Subcutaneous adipose tissue (tissue), 4 donors: ENCODE results near the gene TBC1D23. TPM values are rescaled to one million over a fixed set of nuclear protein-coding genes. Genes with fewer than 3 reads are reported as not detected.

Experiments used
- total RNA-seq, 4 donors: library from RNA; depleted of rRNA; stranded (reverse); fragments of >200 nt; gene quantifications; one replicate each; pipeline ENCODE4 v1.1.0, GENCODE V29; 2016
- TF ChIP-seq, protein P1 (sequence below): fragments of 450-650 bp; IDR thresholded peaks from one replicate; pipeline ENCODE4 v1.5.1; 2016; ENCODE audit warnings: low read depth, mild to moderate bottlenecking, control low read depth, antibody characterized with exemption, moderate library complexity

TBC1D23 gene
- total RNA-seq, 4 donors from 2014 or later = 39.2 to 66.9 (median 47.8) TPM

DNA sequence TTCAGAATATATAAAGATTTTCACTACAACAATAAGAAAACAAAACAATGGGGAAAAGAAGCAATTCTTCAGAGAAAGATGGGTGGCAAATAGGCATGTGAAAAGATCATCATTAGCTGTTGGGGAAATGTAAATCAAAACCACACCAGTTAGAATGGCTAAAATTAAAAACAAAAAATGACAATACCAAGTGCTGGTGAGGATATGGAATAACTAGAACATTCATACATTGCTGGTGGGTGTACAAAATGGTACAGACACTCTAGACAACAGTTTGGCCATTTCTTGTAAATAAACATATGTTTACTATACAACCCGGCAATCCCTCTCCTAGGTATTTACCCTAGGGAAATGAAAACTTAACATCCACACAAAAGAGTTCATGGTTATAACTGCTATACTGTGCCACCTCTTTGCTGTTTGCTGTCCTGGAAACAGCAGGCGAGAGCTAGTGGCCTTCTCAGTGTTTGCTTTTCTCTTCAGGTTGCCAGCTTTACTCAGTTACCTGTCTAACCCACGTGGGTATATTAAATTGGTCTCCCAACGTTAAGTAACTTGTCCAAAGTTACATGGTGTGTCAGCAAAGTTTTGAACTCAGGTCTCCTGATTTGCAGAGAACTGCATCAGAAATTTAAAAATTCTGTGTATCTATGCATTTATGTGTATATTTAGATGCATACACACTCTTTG, 69.2 kb downstream of the TBC1D23 start:
- TF ChIP-seq, protein P1, sequence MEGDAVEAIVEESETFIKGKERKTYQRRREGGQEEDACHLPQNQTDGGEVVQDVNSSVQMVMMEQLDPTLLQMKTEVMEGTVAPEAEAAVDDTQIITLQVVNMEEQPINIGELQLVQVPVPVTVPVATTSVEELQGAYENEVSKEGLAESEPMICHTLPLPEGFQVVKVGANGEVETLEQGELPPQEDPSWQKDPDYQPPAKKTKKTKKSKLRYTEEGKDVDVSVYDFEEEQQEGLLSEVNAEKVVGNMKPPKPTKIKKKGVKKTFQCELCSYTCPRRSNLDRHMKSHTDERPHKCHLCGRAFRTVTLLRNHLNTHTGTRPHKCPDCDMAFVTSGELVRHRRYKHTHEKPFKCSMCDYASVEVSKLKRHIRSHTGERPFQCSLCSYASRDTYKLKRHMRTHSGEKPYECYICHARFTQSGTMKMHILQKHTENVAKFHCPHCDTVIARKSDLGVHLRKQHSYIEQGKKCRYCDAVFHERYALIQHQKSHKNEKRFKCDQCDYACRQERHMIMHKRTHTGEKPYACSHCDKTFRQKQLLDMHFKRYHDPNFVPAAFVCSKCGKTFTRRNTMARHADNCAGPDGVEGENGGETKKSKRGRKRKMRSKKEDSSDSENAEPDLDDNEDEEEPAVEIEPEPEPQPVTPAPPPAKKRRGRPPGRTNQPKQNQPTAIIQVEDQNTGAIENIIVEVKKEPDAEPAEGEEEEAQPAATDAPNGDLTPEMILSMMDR = no peak

DNA sequence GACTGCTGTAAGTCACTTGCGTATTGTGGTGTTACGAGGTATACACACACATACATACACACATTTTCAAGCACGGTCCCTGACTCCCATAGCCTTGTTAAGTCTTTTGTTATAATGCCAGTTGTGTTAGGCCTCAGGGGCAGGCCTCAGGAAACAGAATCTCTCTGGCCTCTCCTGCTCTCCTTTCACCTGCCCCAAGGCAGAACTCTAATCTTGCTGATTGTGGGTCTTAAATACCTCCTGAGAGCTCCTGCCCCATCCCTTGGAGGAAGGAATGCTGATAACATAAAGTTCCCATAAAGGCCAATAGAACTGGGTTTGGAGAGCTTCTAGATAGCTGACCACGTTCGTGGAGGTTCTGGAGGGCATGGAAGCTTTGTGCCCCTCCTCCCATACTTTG, 69.9 kb downstream of the TBC1D23 start:
- TF ChIP-seq, protein P1 = no peak

- TF ChIP-seq, protein P1 = no peak
Measured at GRCh38 chr3:100331660-100332059, 70.9 kb downstream of the TBC1D23 start.

DNA sequence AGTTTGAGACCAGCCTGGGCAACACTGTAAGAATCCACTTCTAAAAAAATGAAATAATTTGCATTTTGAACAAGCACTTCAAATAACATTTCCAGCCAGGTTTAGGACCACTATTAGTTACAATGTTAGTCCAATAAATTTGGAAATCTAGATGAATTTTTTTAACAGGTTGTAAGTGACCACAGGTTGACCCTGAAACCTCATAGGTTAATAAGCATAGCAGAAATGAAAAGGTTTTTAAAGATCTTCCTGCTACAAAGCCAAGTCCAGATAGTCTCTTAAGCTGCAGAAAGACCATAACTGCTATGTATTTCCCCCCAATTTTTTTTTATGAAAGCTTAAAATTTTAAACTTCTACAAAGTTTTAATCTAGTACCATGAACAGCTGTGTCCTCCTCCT, 72.3 kb downstream of the TBC1D23 start:
- TF ChIP-seq, protein P1 = no peak

DNA sequence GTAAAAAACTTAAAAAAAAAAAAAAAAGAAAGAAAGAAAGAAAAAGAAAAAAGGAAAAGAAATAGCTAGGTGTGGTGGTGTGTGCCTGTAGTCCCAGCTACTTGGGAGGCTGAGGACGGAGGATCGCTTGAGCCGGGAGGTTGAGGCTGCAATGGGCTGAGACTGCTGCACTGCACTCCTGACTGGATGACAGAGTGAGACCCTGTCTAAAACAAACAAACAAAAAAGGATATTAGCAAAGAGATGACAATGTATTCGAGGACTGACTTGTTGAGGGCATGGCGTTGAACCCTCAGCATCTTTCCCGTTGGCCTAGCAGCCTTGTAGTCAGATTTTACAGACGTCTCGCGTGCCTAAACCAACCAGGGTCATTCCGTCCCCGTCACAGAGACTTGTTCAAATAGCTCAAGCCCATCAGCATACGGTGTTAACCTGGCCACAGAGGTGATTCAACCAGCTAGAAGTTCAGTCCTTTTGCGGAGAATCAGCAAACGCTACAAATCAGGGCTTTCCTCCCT, 73.2 kb downstream of the TBC1D23 start:
- TF ChIP-seq, protein P1 = no peak

GRCh38 chr3:100334488-100335351, 73.9 kb downstream of the TBC1D23 start, which contains the start of gene NIT2:
Gene NIT2 (plus strand): TSS chr3:100334757. CDS start chr3:100334792, 35 bp downstream.
- TF ChIP-seq, protein P1 = no peak

- TF ChIP-seq, protein P1 = no peak
Measured at GRCh38 chr3:100335434-100335833, 74.6 kb downstream of the TBC1D23 start.
